GM18499 (cell line): ENCODE data around the gene SLC16A10.
"Not testable (repeated sequence)": the region's sequence is repeated elsewhere in the genome, so short reads cannot be mapped to it uniquely, and the experiment has no call there.

Source experiments
- ATAC-seq: cut with Tn5 transposase; IDR thresholded peaks from one replicate; pipeline ENCODE4 v1.9.1; 2021; ENCODE audit warnings: moderate number of reproducible peaks; ENCODE audit not compliant: insufficient read depth, unreplicated experiment

Gene SLC16A10

DNA sequence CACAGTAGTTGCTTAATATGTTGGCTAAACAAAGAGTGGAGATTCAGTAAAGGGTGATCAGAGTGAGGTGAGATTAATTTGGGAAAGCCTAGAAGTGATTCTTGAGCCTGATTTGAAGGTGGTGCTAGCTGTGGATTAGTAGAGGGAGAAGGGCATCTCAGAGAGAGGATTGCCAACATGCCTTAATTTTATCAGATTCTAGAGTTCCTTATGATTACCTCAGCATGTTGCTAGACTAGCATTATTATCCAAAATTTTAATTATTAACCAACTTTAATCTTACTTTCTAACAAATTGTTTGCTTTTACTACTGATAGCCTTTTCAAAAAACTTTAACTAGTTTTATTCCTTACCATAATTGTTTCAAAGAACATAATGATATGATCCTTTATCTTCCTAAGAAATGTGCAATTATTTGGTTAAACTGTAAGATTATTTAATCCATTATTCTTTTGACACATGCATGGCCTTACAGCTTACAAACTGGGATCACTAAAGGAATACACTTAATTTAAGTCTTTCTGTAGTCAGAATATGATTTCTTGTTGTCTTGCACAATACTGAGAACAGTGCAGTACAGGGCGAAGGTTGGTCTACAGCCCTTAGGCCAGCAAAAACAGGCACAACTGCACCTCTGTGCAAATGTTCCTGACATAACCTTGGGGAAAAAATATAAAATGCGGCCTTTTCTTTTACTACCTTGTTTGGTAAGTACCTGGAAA is 88.9 kb downstream of the SLC16A10 start:
- no peak for ATAC-seq

DNA sequence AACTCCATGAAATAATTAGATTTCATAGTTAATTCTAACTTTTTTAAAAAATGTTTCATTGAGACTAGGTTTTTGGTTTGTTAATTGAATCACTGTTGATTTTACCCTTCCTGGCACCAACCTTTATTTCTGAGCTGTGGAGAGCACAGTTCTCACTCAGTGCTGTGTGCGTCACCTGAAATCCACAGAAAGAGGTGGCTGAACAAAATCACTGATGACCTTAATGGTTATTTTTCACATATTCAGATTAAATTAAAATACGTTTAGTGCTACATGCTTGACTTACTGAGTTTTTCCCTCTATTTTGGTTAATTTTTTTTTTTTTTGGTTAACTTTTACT is 89.4 kb downstream of the SLC16A10 start:
- ATAC-seq, result no peak

DNA sequence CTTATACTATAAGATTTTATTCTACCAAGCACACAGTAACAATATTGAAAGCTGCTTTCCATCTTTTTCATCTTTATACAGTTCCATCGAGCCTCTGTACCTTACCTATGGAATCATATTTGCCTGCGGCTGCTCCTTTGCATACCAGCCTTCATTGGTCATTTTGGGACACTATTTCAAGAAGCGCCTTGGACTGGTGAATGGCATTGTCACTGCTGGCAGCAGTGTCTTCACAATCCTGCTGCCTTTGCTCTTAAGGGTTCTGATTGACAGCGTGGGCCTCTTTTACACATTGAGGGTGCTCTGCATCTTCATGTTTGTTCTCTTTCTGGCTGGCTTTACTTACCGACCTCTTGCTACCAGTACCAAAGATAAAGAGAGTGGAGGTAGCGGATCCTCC is 89.8 kb downstream of the SLC16A10 start:
- ATAC-seq, result no peak

DNA sequence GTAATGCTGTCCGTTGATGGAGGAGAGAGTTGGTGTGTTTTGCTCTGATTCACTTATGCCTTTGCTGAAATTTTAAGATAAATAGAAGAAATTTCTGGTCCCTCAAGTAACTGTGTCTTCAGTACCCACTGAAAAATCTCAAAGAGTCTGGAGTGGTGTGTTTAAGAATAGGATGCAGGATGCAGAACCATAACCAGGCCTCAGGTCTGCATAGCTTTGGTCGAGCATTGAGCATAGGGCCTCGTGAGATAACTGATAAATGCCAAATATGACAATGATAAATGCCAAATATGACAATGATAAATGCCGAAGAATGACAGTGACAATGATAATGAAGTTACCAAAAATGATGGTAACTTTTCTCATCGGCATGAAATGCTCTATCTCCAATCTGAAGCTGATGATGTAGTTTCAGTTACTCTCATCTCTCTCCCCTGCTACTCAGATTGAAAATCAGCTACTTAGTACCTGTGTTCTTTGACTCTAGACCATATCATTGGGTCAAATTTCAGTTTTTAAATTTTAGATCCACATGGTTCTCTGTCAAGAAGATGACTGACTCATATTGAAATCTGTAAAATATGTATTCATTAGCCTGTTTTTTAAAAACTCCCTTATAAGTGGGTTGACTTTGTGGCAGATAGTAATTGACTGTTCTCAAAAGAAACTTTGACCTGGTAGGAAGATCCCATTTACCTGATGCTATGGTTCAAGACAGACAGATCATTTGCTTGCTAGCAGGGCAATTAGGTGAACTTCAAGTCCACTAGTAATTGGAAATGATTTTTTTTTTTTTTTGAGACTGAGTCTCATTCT is 96.6 kb downstream of the SLC16A10 start:
- ATAC-seq, result peak; percentile 68

- ATAC-seq, result no peak
Measured at GRCh38 chr6:111184827-111185532, 97.7 kb downstream of the SLC16A10 start.

DNA sequence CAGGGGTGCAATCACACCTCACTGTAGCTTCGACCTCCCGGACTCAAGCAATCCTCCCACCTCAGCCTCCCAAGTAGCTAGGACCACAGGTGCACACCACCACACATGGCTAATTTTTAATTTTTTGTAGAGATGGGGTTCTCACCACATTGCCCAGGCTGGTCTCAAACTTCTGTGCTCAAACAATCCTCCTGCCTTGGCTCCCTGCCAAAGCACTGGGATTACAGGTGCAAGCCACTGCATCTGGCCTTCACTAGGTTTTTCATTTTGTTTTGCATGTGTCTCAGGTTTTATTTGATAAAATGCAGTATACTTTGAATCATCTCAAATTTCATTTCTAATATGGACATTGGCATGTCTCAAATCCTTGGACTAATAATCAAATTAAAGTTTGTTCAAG is 98.7 kb downstream of the SLC16A10 start:
- ATAC-seq, result no peak

GRCh38 chr6:111187874-111188273 is 100.6 kb downstream of the SLC16A10 start:
- no peak for ATAC-seq

GRCh38 chr6:111189666-111190210 is 102.4 kb downstream of the SLC16A10 start:
- ATAC-seq, result not testable (repeated sequence)

GRCh38 chr6:111190637-111191036 is 103.3 kb downstream of the SLC16A10 start:
- ATAC-seq, result no peak

GRCh38 chr6:111191136-111191535 is 103.8 kb downstream of the SLC16A10 start:
- not testable (repeated sequence) for ATAC-seq

- no peak for ATAC-seq
Measured at GRCh38 chr6:111192911-111193555, 105.7 kb downstream of the SLC16A10 start.

- ATAC-seq, result no peak
Measured at GRCh38 chr6:111195656-111196055, 108.4 kb downstream of the SLC16A10 start.

DNA sequence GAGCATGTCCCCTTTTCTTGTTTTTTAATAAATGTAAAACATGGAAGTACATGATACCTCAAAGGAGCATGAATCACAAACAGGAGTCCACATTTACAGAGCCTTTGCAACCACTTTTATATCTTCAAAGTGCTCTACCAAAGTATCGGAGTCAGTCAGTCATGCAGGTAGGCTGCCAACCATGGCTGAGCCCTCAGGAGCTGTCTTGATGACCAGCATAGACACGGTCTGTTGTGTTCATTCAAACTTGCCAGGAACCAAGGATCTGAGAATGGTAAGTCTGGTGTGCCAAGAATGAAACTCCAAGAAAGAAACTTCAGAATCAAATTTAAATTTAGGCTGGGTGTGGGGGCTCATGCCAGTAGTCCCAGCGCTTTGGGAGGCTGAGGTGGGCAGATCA is 111.5 kb downstream of the SLC16A10 start:
- no peak for ATAC-seq

GRCh38 chr6:111199935-111200334 is 112.6 kb downstream of the SLC16A10 start:
- ATAC-seq, result no peak

GRCh38 chr6:111200350-111201243 is 113.3 kb downstream of the SLC16A10 start:
- no peak for ATAC-seq

- ATAC-seq, result no peak
Measured at GRCh38 chr6:111201244-111201554, 113.9 kb downstream of the SLC16A10 start.

GRCh38 chr6:111201764-111202163 is 114.5 kb downstream of the SLC16A10 start:
- ATAC-seq, result no peak

GRCh38 chr6:111203539-111203938 is 116.2 kb downstream of the SLC16A10 start:
- not testable (repeated sequence) for ATAC-seq

GRCh38 chr6:111204305-111204704 is 117.0 kb downstream of the SLC16A10 start:
- no peak for ATAC-seq

- ATAC-seq, result no peak
Measured at GRCh38 chr6:111204881-111205280, 117.6 kb downstream of the SLC16A10 start.
